HCT116 (cell line): Measurements from ENCODE around the gene G0S2.

Experiments used
- POLR2A ChIP-seq: IDR thresholded peaks from 2 replicates; pipeline ENCODE4 v1.7.0; 2011; ENCODE audit warnings: borderline replicate concordance; ENCODE audit not compliant: insufficient read depth, insufficient read length; ENCODE audit errors: extremely low read depth
- POLR2AphosphoS5 ChIP-seq: IDR thresholded peaks from 2 replicates; pipeline ENCODE4 v1.6.1; 2011; ENCODE audit warnings: mild to moderate bottlenecking, low read depth, low read length, moderate library complexity
- TCF7L2 ChIP-seq: IDR thresholded peaks from 2 replicates; pipeline ENCODE4 v1.7.0; 2011; ENCODE audit warnings: borderline replicate concordance, inconsistent platforms; ENCODE audit not compliant: insufficient read depth, insufficient read length; ENCODE audit errors: extremely low read depth
- YY1 ChIP-seq: IDR thresholded peaks from 2 replicates; pipeline ENCODE4 v1.6.1; 2011; ENCODE audit warnings: low read length, low read depth, moderate library complexity, mild to moderate bottlenecking; ENCODE audit not compliant: insufficient replicate concordance; ENCODE audit errors: extremely low read depth
- ZFX ChIP-seq: fragments of 450-650 bp; IDR thresholded peaks from 2 replicates; pipeline ENCODE4 v1.6.1; 2017
- TF ChIP-seq, protein P1 (sequence below), 3 experiments: fragments of 200-600 bp in 1 of 3; sonication (generic) in 1 of 3; IDR thresholded peaks in 2 of 3; conservative IDR thresholded peaks in 1 of 3; 2 replicates each; pipeline ENCODE4 v1.5.1; 2012 to 2017; ENCODE audit warnings: low read depth in 2 of 3, low read length in 2 of 3, antibody characterized with exemption in 1 of 3, borderline replicate concordance in 1 of 3, control low read depth in 1 of 3, mild to moderate bottlenecking in 1 of 3, mixed read lengths in 1 of 3, mixed run types in 1 of 3, moderate library complexity in 1 of 3; ENCODE audit not compliant: insufficient read depth in 1 of 3
- TF ChIP-seq, protein P2 (sequence below): IDR thresholded peaks from 2 replicates; pipeline ENCODE4 v1.6.1; 2012; ENCODE audit warnings: low read depth
- TF ChIP-seq, protein P3 (sequence below): IDR thresholded peaks from 2 replicates; pipeline ENCODE4 v1.6.1; 2012

DNA sequence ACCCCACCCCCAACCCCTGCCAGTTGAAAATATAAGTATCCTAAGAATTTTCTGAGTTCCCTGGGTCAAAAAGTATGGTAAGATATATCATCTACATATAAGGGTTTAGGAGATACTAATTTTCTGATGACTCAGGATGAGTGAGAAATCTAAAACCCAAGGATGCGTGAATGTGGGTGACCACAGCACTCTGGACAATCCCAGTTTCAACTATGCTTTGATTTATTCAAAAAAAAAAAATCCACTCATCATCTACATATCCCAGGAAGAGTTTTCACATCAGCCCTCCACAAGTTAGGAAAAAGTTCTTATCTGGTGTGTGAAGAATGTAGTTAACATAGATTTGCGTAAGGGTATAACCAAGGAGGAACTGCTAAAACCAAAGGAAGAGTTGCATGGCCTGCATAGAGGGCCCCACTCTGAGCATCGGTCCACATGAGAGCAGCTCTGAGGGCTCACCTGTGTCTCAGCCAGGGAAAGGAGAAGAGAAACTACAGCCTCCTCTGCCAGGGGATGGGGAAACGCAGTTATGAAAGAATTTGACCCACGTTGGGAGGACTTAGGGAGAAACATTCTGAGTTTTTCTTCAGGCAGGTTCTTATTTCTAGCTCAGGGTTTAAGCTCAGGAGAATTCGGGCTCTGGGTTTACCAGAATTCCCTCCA, 41.7 kb upstream of the G0S2 start:
- TF ChIP-seq, protein P1, sequence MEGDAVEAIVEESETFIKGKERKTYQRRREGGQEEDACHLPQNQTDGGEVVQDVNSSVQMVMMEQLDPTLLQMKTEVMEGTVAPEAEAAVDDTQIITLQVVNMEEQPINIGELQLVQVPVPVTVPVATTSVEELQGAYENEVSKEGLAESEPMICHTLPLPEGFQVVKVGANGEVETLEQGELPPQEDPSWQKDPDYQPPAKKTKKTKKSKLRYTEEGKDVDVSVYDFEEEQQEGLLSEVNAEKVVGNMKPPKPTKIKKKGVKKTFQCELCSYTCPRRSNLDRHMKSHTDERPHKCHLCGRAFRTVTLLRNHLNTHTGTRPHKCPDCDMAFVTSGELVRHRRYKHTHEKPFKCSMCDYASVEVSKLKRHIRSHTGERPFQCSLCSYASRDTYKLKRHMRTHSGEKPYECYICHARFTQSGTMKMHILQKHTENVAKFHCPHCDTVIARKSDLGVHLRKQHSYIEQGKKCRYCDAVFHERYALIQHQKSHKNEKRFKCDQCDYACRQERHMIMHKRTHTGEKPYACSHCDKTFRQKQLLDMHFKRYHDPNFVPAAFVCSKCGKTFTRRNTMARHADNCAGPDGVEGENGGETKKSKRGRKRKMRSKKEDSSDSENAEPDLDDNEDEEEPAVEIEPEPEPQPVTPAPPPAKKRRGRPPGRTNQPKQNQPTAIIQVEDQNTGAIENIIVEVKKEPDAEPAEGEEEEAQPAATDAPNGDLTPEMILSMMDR (IDR thresholded peaks at IDR 0.05 in 2 of 3, conservative IDR thresholded peaks at IDR 0.05 in 1 of 3; ENCODE audit: borderline replicate concordance in 1 of 3, insufficient read depth in 1 of 3, low read depth in 2 of 3, low read length in 2 of 3): no peak
- no peak for TF ChIP-seq TCF7L2
- no peak for TF ChIP-seq ZFX
- TF ChIP-seq, protein P2, sequence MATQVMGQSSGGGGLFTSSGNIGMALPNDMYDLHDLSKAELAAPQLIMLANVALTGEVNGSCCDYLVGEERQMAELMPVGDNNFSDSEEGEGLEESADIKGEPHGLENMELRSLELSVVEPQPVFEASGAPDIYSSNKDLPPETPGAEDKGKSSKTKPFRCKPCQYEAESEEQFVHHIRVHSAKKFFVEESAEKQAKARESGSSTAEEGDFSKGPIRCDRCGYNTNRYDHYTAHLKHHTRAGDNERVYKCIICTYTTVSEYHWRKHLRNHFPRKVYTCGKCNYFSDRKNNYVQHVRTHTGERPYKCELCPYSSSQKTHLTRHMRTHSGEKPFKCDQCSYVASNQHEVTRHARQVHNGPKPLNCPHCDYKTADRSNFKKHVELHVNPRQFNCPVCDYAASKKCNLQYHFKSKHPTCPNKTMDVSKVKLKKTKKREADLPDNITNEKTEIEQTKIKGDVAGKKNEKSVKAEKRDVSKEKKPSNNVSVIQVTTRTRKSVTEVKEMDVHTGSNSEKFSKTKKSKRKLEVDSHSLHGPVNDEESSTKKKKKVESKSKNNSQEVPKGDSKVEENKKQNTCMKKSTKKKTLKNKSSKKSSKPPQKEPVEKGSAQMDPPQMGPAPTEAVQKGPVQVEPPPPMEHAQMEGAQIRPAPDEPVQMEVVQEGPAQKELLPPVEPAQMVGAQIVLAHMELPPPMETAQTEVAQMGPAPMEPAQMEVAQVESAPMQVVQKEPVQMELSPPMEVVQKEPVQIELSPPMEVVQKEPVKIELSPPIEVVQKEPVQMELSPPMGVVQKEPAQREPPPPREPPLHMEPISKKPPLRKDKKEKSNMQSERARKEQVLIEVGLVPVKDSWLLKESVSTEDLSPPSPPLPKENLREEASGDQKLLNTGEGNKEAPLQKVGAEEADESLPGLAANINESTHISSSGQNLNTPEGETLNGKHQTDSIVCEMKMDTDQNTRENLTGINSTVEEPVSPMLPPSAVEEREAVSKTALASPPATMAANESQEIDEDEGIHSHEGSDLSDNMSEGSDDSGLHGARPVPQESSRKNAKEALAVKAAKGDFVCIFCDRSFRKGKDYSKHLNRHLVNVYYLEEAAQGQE: no peak
- no peak for TF ChIP-seq POLR2A
- TF ChIP-seq YY1: no peak
- TF ChIP-seq, protein P3, sequence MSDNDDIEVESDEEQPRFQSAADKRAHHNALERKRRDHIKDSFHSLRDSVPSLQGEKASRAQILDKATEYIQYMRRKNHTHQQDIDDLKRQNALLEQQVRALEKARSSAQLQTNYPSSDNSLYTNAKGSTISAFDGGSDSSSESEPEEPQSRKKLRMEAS: no peak
- no peak for TF ChIP-seq POLR2AphosphoS5
